ENCODE measurements around the gene LRP1.

The LRP1 gene

DNA sequence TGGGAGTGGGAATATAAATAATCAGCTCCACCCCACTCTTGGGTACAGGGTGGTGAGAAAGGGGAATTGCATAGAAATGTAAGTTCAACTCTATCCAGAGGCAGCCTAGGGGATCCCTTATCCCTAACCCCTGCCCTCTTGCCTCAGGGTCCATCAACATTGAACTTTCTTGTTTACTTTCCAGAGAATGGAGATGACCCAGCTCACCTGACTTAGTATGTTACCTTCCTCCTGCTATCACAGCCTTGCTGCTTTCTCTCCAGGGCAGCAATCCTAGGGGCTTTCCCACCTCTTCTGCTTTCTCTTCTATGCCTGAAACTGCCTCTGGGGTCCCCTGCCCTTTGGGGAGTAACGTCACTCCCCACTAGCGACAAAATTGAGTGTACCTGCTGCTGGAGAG, 2.7 kb downstream of the LRP1 start:
- no peak overlapping the region for H3K27ac ChIP-seq
- TF ChIP-seq, protein P1, sequence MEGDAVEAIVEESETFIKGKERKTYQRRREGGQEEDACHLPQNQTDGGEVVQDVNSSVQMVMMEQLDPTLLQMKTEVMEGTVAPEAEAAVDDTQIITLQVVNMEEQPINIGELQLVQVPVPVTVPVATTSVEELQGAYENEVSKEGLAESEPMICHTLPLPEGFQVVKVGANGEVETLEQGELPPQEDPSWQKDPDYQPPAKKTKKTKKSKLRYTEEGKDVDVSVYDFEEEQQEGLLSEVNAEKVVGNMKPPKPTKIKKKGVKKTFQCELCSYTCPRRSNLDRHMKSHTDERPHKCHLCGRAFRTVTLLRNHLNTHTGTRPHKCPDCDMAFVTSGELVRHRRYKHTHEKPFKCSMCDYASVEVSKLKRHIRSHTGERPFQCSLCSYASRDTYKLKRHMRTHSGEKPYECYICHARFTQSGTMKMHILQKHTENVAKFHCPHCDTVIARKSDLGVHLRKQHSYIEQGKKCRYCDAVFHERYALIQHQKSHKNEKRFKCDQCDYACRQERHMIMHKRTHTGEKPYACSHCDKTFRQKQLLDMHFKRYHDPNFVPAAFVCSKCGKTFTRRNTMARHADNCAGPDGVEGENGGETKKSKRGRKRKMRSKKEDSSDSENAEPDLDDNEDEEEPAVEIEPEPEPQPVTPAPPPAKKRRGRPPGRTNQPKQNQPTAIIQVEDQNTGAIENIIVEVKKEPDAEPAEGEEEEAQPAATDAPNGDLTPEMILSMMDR (conservative IDR thresholded peaks at IDR 0.05): no peak
- no peak for TF ChIP-seq ZFX (IDR thresholded peaks at IDR 0.05)

DNA sequence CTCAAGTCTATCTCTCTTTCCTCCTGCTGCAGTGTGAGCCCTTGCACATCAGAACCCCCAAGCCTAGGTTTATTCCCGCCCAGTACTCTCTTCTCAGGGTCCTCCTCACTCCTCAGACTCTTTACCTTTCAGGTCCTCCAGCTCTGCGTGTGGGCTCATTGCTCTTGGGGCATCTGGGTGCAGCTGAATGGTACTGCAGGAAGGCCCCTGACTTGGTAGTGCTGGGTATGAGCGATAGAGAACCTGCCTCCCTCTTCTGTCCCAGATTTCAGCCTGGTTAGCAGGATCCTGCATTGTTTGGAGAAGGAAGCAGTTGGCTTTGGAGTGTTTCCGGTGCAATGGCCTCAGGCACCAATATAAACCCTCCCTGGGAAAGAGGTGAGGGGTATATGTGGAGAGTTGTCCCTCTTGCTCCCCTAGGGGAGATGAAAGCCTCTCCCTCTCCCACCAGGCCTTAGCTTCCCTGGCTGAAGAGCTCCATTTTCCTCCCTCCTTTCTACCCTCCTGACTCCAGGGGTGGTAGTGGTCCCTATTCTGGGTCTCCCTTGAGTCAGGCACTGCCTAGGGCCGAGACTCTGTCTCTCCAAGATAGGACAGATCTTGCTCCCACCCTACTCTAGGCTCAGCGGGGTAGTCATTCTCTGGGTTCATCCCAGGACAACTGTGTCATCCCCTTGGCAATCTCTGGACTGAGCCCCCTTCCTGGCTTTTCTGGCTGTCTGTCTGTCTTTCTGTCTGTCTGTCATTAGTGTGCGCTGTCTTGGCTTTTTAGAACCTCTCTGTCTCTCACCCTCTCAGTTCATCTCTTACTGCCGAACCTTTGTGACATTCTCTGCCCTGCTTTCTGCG, 3.8 kb downstream of the LRP1 start:
- TF ChIP-seq ZFX (IDR thresholded peaks at IDR 0.05): no peak
- TF ChIP-seq, protein P1 (conservative IDR thresholded peaks at IDR 0.05): no peak
- H3K27ac ChIP-seq: no peak overlapping the region

DNA sequence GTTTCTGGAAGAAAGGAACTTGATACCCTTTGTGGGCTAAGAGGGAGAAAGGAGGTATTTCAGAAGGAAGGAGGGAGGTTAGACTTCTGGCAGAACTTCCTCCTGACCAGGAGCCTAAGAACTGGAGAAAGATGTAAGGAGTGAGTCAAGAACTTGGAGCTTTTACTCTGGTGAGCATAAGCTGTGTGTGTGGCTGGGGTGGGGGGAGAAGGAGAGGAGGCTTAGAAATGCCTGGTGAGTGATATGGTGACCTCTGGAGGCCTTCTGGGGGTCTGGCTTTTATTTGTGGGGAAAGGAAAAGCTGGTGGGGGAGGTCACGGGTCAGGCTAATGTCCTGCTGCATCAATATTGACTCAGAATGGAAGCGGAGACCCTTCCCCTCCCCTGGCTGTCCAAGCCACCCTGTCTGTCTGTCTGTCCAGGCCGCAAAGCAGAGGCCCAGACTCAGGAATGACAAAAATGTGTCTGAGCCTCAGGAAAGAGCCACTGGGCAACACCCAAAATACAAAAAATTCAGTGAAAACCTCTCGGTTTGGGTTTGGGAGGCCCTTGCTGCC, 4.8 kb downstream of the LRP1 start:
- no peak overlapping the region for H3K27ac ChIP-seq
- no peak for TF ChIP-seq ZFX (IDR thresholded peaks at IDR 0.05)
- TF ChIP-seq, protein P1 (conservative IDR thresholded peaks at IDR 0.05): no peak

DNA sequence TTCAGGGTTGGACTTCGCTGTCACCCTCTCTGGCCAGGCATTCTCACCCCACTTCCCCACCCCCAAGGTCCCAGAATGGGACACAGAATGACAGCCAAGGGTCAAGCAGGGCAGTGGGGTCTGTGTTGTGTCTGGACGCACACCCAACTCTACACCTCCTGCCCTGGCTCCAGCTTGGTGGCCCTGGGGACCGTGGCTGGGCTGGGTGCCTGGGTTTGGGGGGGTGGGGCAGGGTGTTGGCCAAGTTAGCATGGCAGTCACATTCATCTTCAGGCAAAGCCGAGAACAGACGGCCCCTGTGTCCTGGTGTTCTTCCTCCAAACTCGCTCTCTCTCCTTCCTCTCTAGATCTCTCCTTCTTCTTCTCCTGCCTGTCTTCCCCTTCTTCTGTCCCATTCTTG, 5.6 kb downstream of the LRP1 start:
- no peak for TF ChIP-seq ZFX (IDR thresholded peaks at IDR 0.05)
- TF ChIP-seq, protein P1 (conservative IDR thresholded peaks at IDR 0.05): no peak
- no peak overlapping the region for H3K27ac ChIP-seq

DNA sequence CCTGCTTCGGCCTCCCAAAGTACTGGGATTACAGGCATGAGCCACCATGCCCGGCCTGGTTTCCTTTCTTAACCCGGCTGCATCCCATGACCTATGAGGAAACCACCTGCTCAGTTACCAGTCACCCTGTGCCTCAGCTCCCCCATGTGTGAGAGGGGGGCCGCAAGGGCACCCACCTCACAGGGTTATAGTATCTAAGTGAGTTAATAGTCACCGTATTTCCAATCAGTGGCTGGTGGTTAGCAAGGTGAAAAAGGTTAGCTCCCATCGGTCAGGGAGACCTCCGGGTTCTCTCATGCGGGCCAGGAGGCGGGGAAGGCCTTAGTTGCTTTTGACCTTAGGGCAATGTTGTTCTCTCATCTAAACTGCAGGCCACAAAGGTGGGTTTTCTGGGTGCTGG, 6.7 kb downstream of the LRP1 start:
- H3K27ac ChIP-seq: no peak overlapping the region
- TF ChIP-seq, protein P1 (conservative IDR thresholded peaks at IDR 0.05): no peak
- TF ChIP-seq ZFX (IDR thresholded peaks at IDR 0.05): no peak

DNA sequence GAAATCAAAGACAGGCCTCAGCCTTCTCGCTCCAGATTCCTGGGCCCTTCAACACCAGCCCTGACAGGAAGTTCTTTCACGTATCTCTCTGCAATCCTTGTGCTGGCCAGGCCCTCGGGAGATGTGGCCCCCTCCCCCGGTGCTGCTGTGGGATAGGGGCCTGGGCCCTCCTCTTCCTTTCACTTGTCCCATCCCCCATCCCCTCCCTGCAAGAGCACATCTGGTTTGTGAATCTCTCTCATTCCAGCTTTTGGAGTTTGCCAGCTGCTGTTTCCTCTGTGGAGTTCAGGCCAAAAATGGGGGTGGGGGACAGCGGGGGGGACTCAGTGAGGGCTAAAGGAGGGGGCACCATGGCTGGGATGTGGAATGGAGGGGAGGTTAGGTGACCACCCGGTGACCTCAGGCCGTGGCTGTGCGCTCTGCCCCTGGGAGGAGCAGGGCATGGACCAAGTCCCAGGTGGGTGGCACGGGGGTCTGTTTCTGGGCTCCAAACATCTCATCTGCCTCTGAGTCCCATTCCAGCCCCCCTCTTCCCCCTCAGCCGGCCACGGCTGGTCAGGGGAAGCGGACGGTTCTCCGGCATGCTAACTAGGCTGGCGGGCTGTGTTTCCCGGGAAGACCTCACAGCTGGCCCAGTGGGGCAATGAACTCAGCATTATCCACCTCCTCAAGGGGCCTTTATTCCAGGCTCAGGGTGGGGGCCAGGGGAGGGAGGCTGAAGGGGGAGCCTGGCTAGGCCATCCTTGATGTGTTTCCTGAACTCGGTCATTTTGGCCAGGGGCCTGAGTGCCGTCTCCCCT, 7.4 kb downstream of the LRP1 start:
- no peak for TF ChIP-seq ZFX (IDR thresholded peaks at IDR 0.05)
- TF ChIP-seq, protein P1 (conservative IDR thresholded peaks at IDR 0.05): no peak
- H3K27ac ChIP-seq: no peak overlapping the region
